ENCODE data around the gene ITSN1. TPM values are rescaled to one million over a fixed set of nuclear protein-coding genes. Genes with fewer than 3 reads are reported as not detected.
"Not testable (repeated sequence)": the region's sequence is repeated elsewhere in the genome, so short reads cannot be mapped to it uniquely, and the experiment has no call there.

Gene ITSN1
- total RNA-seq, 2 donors from 2014 or later = 2.5 to 2.9 TPM

DNA sequence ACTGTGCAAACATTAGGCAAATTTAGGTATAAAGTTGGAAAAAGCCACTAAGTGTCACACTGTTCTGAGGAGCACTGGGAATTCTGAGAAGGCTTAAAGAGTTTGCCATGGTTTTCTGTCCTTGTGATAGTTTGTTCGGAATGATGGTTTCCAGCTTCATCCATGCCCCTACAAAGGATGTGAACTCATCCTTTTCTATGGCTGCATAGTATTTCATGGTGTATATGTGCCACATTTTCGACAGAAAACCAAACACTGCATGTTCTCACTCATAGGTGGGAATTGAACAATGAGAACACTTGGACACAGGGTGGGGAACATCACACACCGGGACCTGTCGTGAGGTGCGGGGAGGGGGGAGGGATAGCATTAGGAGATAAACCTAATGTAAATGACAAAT, 34.4 kb downstream of the ITSN1 start:
- not testable (repeated sequence) for H3K27ac Mint-ChIP-seq; H3K9me3 ChIP-seq (ENCODE audit: control insufficient read depth, low read length, poor library complexity, severe bottlenecking); H3K4me3 Mint-ChIP-seq; H3K4me1 Mint-ChIP-seq; H3K27me3 Mint-ChIP-seq; DNase-seq; H3K36me3 Mint-ChIP-seq (ENCODE audit: low read depth); ATAC-seq

DNA sequence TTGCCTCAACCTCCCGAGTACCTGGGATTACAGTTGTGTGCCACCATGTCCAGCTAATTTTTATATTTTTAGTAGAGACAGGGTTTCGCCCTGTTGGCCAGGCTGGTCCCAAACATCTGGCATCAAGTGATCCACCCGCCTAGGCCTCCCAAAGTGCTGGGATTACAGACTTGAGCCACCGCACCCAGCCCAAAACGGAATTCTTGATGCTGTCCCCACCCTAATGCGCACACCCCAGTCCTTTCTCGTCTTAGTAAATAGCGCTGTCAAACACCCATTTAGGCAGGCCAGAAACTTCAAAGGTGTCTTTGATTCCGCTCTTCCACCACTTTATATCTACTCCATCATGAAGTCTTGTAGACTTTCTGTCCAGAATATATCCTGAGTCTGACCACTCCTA, 35.1 kb downstream of the ITSN1 start:
- ATAC-seq = no peak
- no peaks in the 10 kb centered on the region for H3K9me3 ChIP-seq (ENCODE audit: control insufficient read depth, low read length, poor library complexity, severe bottlenecking)
- DNase-seq = no peak
- H3K27me3 Mint-ChIP-seq = no peaks in the 10 kb centered on the region
- H3K27ac Mint-ChIP-seq = no peak overlapping the region
- H3K36me3 Mint-ChIP-seq (ENCODE audit: low read depth) = peaks cover 2% of the 10 kb centered on the region
- H3K4me3 Mint-ChIP-seq = no peak overlapping the region
- no peaks in the 10 kb centered on the region for H3K4me1 Mint-ChIP-seq

DNA sequence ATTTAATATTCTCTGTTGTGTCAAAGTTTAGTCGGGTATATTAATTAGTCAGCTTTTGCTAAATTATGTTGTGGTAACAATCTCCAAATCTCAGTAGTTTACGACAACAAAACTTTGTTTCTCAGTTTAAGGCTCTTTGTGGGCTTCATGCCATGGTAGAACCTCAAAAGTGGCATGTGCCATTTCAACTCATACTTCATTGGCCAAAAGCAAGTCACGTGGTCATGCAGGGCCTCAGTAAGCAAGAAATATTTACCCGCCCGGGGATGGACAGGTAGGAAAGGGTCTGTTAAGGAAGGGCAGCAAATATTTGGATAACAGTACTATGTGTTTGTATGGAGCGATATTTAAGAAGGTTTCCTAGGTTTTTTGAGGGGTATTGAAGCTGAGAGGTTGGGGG, 38.6 kb downstream of the ITSN1 start:
- H3K27ac Mint-ChIP-seq = no peak overlapping the region
- DNase-seq = no peak
- H3K27me3 Mint-ChIP-seq = peaks cover 9% of the 10 kb centered on the region
- no peak for ATAC-seq
- H3K4me3 Mint-ChIP-seq = no peak overlapping the region
- no peaks in the 10 kb centered on the region for H3K4me1 Mint-ChIP-seq
- H3K9me3 ChIP-seq (ENCODE audit: control insufficient read depth, low read length, poor library complexity, severe bottlenecking) = no peaks in the 10 kb centered on the region
- peaks cover 2% of the 10 kb centered on the region for H3K36me3 Mint-ChIP-seq (ENCODE audit: low read depth)

DNA sequence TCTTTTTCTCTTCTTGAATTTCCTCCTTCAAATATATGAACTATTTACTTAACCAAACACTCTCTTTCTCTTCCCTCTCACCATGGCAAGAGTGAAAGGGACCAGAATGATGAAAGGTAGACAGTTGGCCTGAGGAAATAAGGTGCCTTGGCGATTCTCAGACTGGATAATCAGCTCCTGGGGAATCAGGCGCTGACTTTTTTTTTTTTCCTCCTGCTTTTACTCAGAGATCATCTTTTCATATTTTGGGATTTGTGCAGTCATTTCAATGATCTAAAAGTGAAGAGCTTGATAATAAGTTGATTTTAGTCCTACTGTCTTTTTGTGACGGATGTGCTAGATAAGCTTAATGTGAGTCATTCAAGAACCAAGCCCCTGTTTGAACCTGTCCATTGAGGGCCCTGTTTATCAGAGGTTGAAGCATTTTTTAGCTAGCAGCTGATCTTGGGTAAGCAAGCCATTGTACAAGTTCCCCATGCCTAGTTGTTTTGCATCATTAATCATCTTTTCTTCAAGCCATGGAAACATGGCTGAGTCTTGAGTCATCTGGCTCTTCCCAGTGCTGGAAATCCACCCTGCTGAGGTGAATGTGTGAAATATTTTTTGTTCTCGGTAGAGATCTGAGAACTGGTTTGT, 40.8 kb downstream of the ITSN1 start:
- no peaks in the 10 kb centered on the region for H3K9me3 ChIP-seq (ENCODE audit: control insufficient read depth, low read length, poor library complexity, severe bottlenecking)
- Mint-ChIP-seq H3K27me3 (peaks cover 17% of the 10 kb centered on the region), H3K4me1 (no peaks in the 10 kb centered on the region), H3K27ac (no peak overlapping the region), H3K4me3 (no peak overlapping the region), H3K36me3 (ENCODE audit: low read depth) (peaks cover 2% of the 10 kb centered on the region)
- DNase-seq (no peak), ATAC-seq (no peak)

DNA sequence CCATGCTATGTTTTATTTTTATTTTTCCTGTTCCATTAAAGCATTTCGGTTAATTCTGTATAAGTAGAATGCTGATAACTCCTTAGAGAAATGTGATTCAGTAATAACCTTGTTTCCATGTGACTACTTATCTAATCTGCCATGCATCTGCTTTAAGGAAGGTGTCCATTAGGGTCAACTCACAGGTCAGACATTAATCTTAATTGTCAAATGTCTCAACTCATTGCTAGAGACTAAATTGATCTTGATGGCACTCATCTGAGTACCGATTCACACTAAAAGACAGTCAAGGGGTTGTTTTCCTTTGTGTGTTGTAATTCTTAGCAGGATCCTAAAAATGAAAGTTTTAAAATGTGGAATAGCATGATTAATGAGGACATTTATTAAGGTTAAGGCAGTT, 41.8 kb downstream of the ITSN1 start:
- Mint-ChIP-seq H3K27me3 (peaks cover 21% of the 10 kb centered on the region), H3K27ac (no peak overlapping the region), H3K4me1 (no peaks in the 10 kb centered on the region), H3K4me3 (no peak overlapping the region), H3K36me3 (ENCODE audit: low read depth) (peaks cover 2% of the 10 kb centered on the region)
- DNase-seq = no peak
- no peaks in the 10 kb centered on the region for H3K9me3 ChIP-seq (ENCODE audit: control insufficient read depth, low read length, poor library complexity, severe bottlenecking)
- ATAC-seq = no peak

DNA sequence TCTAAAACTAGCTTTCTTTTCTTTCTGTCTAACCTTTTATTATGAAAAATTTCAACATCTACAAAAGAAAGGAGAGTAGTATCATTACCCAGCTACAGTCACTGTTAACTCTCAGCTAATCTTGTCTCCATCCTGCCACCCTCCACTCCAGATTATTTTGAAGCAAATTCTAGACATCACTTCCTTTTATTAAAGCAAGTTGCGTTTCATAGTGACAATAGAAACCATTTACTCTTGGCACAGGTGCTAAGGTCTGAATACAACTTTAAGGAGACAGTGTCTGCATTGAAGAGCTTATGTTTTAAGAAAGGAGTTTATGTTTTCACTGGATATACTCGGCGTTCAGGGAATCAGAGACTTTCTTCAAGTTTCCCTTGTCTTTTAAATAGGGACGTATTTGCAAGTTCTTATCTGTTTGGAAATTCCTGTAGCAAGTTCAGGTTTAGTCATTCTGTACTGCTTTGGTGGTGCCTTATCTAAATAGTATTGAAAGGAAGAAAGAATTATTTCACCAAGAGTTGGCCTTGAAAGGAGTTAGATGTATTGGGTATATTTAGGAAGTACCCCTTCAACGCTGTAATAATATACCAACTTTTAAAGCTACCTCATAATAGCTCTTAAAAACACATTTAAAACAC, 42.7 kb downstream of the ITSN1 start:
- DNase-seq (no peak), ATAC-seq (no peak)
- no peak overlapping the region for H3K27ac Mint-ChIP-seq
- no peak overlapping the region for H3K4me3 Mint-ChIP-seq
- H3K36me3 Mint-ChIP-seq (ENCODE audit: low read depth) = peaks cover 2% of the 10 kb centered on the region
- H3K4me1 Mint-ChIP-seq = no peaks in the 10 kb centered on the region
- peaks cover 21% of the 10 kb centered on the region for H3K27me3 Mint-ChIP-seq
- no peaks in the 10 kb centered on the region for H3K9me3 ChIP-seq (ENCODE audit: control insufficient read depth, low read length, poor library complexity, severe bottlenecking)

DNA sequence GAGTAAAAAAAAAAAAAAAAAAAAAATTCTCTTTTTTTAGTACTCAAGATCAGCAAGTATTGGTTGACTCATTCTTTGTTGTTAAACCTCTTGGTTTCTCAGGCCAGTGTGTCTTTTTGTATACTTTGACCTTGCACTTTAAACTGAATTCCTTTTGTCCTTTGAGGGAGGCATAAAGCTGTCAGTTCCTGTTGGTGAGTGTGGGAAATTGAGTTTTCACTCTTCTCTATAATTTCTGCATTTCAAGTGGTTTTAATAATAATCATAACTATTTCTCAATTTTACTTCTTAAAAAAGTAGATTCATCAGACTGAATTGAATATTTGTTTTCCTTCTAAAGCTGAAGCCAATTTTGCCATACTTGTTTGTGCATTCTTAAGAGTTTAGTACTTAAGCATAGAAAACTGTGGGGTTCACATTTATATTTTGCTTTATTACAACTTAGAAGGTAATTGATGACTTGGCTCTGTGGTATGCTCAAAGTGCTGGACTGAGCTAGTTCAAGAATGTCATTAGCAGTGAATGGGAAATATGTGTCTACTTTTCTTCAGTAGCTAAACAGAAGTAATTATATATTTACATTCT, 43.4 kb downstream of the ITSN1 start:
- Mint-ChIP-seq H3K36me3 (ENCODE audit: low read depth) (peaks cover 2% of the 10 kb centered on the region), H3K27ac (no peak overlapping the region), H3K4me1 (no peaks in the 10 kb centered on the region), H3K27me3 (peaks cover 21% of the 10 kb centered on the region), H3K4me3 (no peak overlapping the region)
- H3K9me3 ChIP-seq (ENCODE audit: control insufficient read depth, low read length, poor library complexity, severe bottlenecking) = no peaks in the 10 kb centered on the region
- no peak for ATAC-seq
- DNase-seq = no peak

DNA sequence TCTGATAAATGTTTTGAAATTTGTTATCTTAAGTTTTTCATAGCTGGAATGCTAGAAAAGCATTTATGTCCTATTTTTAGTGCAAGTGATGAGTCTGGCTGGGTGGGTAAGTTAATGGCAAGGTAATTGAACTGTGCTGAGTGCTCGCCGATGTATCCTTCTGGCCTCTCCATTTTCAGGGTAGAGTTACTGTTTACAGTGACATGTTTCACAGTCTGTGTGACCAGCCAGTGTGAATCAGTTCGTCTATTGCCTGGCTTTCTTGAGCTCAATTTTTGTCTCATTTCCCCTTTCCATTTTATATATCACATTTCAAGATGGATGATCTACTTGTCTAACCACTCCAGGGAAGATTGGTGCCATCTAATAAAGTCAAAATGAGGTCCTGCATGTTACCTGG, 44.1 kb downstream of the ITSN1 start:
- H3K9me3 ChIP-seq (ENCODE audit: control insufficient read depth, low read length, poor library complexity, severe bottlenecking) = no peaks in the 10 kb centered on the region
- Mint-ChIP-seq H3K4me3 (no peak overlapping the region), H3K36me3 (ENCODE audit: low read depth) (peaks cover 2% of the 10 kb centered on the region), H3K27me3 (peaks cover 21% of the 10 kb centered on the region), H3K27ac (no peak overlapping the region), H3K4me1 (no peaks in the 10 kb centered on the region)
- no peak for DNase-seq
- no peak for ATAC-seq

DNA sequence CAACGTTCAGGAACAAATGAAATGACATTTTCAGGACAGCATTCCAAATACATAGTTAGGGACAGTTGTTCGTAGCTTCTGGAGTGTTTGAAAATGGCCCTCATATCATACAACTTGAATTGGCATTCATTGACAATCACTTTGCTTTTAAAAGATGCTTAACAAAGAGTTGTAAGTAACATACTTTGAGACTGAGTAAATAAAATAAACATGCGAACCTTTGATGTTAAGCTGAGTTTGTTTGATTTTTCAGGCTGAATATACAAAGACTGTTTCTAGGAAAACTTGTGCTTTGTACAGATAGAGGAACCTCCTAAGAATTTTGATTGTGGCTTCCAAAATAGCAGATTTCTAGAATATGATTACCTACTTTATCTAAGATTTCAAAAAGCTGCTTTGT, 45.3 kb downstream of the ITSN1 start:
- no peaks in the 10 kb centered on the region for H3K9me3 ChIP-seq (ENCODE audit: control insufficient read depth, low read length, poor library complexity, severe bottlenecking)
- Mint-ChIP-seq H3K27ac (no peak overlapping the region), H3K36me3 (ENCODE audit: low read depth) (peaks cover 2% of the 10 kb centered on the region), H3K4me1 (no peaks in the 10 kb centered on the region), H3K27me3 (peaks cover 21% of the 10 kb centered on the region), H3K4me3 (no peak overlapping the region)
- ATAC-seq = no peak
- no peak for DNase-seq

DNA sequence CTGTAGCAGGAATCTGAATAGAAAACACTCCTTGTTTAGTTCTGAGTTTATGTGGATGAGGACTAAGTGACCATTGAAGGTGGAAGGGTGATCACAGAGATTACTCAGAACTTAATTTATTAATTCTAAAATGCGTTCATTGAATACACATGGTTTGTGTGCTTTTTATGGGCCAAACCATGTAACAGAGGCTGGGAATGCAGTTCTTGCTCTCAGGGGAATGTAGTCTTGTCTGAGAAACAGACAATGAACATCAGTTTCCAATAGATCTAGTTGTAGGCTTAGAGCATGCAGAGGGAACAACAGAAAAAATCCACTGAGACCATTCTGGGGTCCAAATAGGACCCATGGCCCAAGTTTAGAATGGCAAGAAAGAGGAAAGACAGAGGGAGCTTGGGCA, 46.1 kb downstream of the ITSN1 start:
- H3K4me3 Mint-ChIP-seq = no peak overlapping the region

DNA sequence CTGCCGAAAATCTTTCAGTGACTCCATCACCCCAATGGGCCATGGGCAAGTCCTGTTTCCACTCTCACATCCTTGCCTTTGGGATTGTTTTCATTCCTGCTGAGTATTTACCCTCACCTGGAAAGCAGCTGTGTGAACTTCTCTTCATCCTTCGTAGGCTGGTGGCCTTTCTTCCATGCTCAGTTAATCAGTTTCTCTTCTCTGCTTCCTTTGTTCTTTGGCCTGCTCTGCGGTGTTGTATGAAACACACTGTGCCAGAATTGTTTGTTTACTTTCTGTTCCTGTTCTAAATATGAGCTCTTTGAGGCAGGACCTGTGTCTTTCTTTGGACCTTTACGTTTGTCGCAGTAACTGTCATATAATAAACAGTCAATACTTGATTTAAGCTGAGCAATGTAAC, 48.6 kb downstream of the ITSN1 start:
- H3K4me3 Mint-ChIP-seq = no peak overlapping the region
- DNase-seq = no peak
- ATAC-seq = no peak
- no peaks in the 10 kb centered on the region for H3K9me3 ChIP-seq (ENCODE audit: control insufficient read depth, low read length, poor library complexity, severe bottlenecking)
- H3K4me1 Mint-ChIP-seq = no peaks in the 10 kb centered on the region
- peaks cover 2% of the 10 kb centered on the region for H3K36me3 Mint-ChIP-seq (ENCODE audit: low read depth)
- no peak overlapping the region for H3K27ac Mint-ChIP-seq
- H3K27me3 Mint-ChIP-seq = peaks cover 12% of the 10 kb centered on the region

More for the DNA sequence above, 46.1 kb downstream of the ITSN1 start:
- H3K36me3 Mint-ChIP-seq (ENCODE audit: low read depth) = peaks cover 2% of the 10 kb centered on the region
- H3K4me1 Mint-ChIP-seq = no peaks in the 10 kb centered on the region
- no peak for DNase-seq
- no peak overlapping the region for H3K27ac Mint-ChIP-seq
- ATAC-seq = no peak
- peaks cover 21% of the 10 kb centered on the region for H3K27me3 Mint-ChIP-seq
- no peaks in the 10 kb centered on the region for H3K9me3 ChIP-seq (ENCODE audit: control insufficient read depth, low read length, poor library complexity, severe bottlenecking)

DNA sequence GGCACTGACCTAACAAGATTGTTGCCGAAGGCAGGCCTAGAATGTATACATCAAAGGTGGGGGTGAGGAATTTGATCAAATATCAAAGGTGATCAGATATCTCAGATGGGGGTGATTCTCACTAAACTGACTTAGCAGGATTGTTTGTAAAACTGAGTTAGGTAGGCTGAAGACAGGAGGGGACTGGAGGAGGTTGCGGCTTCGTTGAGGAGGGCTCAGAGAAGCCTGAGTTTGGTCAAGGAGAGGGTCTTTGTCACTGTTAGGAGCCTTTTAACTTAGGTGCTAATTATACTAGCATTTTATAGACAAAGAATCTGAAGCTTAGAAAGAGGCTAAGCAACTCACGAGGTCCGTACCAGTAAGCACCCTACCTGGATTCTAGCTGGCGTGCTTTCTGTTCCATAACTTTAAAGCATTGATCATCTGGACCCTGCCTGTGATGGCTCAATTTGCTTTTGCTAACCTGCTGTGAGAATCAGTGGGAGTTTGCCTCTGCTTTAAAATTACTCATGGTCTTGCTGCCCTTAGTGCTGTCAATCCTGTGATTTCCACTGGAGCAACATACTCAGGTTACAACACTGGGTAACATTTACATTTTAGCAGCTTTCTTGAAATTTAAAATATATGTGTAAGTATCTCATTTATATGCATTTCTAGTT, 49.8 kb downstream of the ITSN1 start:
- Mint-ChIP-seq H3K27ac (no peak overlapping the region), H3K27me3 (peaks cover 6% of the 10 kb centered on the region), H3K4me3 (no peak overlapping the region), H3K36me3 (ENCODE audit: low read depth) (no peaks in the 10 kb centered on the region), H3K4me1 (no peaks in the 10 kb centered on the region)
- H3K9me3 ChIP-seq (ENCODE audit: control insufficient read depth, low read length, poor library complexity, severe bottlenecking) = no peaks in the 10 kb centered on the region
- DNase-seq = no peak
- ATAC-seq = no peak

DNA sequence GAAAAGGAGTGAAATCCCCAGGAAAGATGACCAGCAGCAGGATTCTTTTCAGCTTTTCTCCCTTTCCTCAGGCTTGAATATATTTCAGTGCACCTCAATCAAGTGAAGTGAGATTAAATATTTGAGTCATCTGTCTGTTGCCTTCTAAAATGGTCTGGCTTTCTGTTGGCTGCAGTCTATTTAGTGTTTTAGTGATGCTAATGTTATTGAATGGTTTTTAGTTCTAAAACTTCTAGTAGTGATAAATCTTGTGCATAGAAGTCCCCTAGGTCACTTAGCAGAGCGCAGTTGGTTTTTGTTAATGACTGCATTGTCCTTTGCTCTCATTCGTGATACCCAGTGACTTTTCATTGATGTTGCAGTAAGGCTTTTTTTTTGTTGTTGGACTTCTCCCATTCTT, 53.5 kb downstream of the ITSN1 start:
- Mint-ChIP-seq H3K4me3 (no peak overlapping the region), H3K27ac (no peak overlapping the region)

More for the DNA sequence above, 53.5 kb downstream of the ITSN1 start:
- no peaks in the 10 kb centered on the region for H3K9me3 ChIP-seq (ENCODE audit: control insufficient read depth, low read length, poor library complexity, severe bottlenecking)
- ATAC-seq = no peak
- Mint-ChIP-seq H3K27me3 (peaks cover 17% of the 10 kb centered on the region), H3K36me3 (ENCODE audit: low read depth) (no peaks in the 10 kb centered on the region), H3K4me1 (no peaks in the 10 kb centered on the region)
- DNase-seq = no peak

All from T-helper 17 cell (primary cell).